RKO (cell line): ENCODE results near the gene GFPT1.
"Not testable (repeated sequence)": the region's sequence is repeated elsewhere in the genome, so short reads cannot be mapped to it uniquely, and the experiment has no call there.

Source experiments
- DNase-seq: peaks from one replicate; pipeline ENCODE4 v3.0.0-alpha.2; 2016; ENCODE audit warnings: low spot score

Gene GFPT1

DNA sequence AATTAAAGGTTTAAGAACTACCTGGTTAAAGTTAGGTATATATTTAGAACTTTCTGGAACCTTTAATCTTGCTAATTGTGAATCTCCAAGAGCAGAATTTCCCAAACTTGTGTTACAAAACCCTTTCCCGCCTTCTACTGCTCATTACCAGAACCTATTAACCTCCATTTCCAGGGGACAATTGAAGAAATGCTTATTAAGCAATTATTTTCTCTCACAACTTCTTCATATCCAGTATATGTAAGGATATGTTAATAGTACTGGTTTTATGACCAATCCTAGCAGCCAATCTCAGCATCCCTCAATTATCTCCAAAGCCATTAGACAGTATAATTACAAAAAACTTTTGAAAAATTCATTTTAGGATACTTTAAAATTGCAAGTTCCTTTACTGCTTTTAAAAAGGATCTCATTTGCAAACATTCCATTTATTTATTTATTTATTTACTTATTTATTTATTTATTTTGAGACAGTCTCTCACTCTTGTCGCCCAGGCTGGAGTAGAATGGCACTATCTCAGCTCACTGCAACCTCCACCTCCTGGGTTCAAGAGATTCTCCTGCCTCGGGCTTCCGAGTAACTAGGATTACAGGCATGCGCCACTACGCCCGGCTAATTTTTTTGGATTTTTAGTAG, 3.7 kb downstream of the GFPT1 start:
- DNase-seq: no peak

DNA sequence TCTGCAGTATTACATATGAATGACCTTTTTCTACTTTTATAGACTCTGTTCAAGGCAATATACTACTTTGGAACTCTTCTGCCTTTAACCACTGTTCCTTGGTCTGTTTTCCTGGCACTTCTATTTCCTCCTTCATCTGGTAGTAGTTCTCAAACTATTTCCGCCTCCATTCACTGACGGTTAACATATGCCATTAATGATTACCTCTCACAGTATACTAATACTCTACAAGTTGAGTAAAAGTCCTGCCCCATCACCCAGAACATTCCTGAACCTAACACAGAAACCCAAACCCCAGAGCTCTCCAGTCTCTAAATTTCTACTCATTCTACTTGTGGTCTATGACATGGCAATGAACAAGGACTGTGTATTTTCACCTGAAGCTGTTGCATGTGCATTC, 4.5 kb downstream of the GFPT1 start:
- DNase-seq: no peak

DNA sequence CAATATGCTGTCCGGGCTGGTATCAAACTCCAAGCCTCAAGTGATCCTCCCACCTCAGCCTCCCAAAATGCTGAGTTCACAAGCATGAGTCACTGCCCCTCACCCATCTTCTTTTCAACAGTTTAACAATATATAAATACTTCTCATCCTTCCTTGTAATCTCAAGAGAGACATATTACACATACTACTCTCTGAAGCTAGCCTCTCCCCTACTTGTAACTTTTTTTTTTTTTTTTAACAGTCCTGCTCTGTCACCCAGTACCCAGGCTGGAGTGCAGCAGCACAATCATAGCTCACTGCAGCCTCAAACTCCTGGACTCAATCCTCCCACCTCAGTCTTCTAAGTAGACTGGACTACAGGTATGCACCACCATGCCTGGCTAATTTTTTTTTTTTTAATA, 5.7 kb downstream of the GFPT1 start:
- DNase-seq: no peak

DNA sequence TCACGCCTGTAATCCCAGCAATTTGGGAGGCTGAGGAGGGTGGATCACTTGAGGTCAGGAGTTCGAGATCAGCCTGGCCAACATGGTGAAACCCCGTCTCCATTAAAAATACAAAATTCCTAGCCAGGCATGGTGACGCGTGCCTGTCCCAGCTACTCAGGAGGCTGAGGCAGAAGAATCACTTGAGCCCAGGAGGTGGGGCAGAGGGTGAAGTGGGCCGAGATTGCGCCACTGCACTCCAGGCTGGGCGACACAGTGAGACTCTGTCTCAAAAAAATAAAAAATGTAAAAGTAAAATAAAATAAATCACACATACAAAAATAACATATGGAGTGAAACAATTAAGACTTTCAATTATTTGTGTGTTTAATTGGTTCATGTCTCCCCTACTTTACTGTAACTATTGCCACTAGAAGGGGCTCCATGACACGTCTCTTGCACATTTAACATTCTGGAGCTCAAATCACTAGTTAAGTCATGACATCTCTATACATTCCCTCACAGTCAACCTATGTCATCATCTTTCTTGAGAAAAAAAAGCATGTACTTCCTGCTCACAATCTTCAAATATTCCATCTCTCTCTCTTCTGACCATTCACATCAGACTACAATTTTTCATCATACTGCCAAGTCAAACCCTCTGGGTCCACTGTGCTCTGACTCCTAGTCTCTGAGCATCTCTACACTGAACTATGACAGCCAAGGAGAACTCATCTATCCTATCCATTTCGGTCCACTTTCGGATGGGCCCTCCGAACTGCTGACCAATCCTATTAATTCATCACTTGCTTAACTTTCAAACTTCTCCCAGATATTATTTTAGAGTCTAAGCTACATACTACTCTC, 6.7 kb downstream of the GFPT1 start:
- DNase-seq: peak; percentile 25

DNA sequence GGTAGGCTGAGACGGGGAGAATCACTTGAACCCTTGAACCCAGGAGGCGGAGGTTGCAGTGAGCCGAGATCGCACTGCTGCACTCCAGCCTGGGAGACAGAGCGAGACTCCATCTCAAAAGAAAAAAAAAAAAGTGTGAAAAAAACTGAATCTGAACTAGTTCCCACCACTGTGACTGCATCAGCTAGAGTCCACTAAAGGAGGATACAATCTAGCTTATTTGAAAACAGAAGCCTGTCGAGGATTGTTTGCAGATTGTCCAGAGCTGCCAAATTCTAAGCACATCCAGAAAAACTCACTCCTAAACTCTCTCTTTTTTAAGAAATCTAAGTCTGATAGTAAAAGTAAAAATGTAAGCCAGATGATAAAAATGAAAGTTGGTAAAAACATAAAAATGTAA, 10.6 kb downstream of the GFPT1 start:
- no peak for DNase-seq

DNA sequence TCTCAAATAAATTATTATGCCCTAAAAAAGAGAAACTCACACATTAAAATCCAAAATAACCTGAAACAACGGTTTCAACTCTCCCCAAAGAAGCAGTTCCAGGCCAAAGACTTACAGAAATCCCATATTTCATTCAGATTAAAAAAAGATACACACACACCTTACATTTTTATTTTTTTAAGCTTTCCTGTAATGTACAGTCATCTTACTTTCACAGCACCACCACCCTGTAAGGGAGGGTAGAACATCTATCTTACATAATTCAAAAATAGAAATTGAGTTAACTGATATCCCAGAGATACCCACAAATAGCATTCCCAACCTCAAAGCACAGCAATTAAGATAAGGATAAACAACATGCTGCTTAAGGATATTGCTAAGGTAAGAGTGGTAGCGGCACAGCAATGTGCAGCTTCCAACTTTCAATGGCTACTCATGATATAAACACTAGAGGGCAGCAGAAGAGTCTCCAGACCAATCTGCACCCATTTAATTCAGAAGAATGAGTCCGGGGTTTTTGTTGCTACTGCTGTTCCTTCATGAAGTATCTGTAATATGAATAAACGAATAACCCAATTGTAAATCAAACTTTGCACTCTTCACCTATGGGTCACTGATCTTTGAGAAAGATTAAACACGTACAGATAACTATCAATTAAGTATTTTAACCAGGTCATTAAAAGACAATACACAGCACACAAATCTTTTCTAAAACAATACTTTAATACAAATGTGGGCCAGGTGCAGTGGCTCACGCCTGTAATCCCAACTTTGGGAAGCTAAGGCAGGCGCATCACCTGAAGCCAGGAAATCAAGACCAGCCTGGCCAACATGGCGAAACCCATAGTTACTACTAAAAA, 11.3 kb downstream of the GFPT1 start:
- peak; percentile 30 for DNase-seq

DNA sequence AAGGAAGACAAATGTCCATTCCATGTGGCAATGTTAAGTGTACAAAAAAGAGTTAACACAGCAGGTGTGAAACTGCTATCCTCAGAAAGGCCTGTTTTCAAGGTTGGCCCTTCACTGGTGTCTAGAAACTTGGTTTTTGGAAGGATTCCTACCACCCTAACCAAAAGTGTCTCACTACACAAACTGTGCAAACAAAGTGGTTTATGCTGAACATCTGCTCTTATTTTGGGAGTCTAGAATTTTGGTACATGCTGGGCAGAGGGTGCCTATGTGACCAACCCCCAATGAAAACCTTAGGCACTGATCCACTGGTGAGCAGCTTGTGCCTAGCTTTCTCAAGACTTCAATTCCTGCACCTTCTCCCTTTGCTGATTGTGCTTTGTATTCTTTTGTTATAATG, 14.3 kb downstream of the GFPT1 start:
- no peak for DNase-seq

DNA sequence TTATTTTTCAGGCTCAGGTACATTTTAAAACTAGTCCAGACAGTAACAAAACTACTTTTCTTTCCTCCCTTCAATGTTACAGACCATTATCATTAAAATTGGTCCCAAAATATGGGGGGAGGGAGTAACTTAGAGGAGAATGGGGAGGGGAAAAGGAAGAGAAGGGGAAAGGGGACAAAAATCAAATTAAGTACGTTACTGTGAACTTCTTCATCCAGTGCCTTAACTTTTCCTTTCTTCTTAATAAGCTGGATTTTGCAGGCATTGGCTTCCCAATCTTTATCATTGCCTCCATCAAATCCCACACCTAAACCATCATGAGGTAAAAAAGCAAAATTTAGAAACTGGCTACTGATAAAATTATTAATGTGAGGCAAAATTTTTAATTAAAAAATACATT, 17.2 kb downstream of the GFPT1 start:
- no peak for DNase-seq

DNA sequence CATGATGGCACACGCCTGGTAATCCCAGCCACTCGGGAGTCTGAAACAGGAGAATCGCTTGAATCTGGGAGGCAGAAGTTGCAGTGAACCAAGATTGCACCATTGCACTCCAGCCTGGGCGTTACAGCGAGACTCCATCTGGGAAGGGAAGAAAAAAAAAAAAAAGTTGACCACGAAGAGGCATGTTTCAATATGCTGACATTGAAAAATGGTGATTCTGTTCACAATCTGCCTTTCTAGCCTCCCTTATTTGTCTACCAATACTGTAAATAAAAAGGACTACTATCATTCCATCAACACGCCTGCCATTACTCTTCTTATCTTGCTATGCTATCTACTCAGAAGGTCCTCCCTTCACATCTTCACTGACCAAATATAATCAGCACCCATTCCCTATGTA, 18.4 kb downstream of the GFPT1 start:
- DNase-seq: no peak

DNA sequence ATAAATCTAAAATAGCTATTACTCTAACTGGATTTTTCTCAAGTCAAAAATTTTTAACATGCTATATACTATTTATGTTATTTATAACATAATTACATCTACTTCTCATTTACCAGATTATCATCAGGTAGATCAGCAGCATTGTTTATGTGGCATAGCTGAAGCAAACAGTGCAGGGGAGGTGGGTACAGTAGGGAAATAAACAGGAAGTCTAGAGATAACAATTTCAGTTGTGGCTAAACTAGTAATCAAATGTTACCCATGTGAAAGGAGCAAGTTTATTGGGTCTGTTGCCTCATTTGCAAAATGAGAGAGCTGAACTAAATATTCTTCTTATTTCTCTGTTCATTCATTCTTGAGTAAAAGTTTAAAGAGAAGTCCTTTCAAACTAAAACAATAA, 27.7 kb downstream of the GFPT1 start:
- DNase-seq: no peak

DNA sequence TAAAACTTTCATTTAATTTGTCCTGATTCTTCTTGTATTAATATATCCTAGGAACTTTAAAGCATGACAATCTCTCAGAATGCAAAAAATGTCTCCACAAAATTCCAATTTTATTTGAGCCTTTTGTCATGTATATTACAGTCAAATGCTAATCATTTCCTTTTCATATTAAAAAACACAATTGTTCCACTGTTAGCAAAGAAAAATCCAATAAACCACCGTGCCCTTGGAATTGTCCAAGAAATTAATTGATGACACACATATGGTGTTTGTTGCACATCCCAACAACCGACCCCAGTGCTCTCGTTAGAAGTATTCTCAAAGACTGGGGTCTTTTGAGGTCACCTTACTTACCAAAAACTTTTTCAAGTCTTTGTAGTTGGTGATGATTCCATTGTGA, 28.1 kb downstream of the GFPT1 start:
- DNase-seq: no peak

DNA sequence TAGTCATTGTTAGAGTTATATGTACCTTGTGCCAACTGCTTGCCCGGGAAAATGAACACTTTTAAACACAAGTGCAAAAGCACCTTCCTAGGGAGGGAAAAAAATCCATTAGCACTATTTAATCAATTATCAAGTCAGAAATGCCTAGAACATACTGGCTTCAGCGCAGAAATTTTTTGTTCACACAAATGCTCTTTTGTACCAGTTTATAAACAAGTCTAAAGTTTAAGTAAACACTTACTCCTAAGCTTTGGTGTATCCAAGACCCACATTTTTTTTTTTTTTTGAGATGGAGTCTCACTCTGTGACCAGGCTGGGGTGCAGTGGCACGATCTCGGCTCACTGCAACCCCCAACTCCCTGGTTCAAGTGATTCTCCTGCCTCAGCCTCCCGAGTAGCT, 30.6 kb downstream of the GFPT1 start:
- DNase-seq: no peak

DNA sequence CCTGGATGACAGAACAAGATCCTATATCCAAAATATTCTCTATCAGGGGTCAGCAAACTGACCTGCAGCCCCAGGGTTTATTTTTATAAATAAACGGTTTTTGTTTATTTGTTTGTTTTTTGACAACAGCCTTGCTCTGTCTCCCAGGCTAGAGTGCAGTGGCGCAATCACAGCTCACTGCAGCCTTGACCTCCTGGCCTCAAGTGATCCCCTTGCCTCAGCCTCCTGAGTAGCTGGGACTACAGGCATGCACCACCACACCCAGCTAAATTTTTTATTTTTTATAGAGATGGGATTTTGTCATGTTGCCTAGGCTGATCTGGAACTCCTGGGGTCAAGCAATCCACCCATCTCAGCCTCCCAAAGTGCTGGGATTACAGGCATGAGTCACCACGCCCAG, 32.1 kb downstream of the GFPT1 start:
- DNase-seq: not testable (repeated sequence)

DNA sequence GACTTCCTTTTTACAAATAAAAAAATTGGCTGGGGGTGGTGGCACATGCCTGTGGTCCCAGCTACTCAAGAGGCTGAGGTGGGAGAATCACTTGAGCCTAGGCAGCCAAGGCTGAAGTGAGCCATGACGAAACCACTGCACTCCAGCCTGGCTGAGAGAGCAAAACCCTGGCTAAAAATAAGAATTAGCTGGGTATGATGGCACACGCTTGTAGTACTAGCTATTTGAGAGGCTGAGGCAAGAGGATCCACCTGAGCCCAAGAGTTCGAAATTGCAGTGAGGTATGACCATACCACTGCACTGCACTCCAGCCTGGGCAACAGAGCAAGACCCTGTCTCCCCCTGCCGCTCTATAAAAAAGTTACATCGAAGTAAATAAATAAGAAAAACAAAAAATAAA, 33.7 kb downstream of the GFPT1 start:
- no peak for DNase-seq

DNA sequence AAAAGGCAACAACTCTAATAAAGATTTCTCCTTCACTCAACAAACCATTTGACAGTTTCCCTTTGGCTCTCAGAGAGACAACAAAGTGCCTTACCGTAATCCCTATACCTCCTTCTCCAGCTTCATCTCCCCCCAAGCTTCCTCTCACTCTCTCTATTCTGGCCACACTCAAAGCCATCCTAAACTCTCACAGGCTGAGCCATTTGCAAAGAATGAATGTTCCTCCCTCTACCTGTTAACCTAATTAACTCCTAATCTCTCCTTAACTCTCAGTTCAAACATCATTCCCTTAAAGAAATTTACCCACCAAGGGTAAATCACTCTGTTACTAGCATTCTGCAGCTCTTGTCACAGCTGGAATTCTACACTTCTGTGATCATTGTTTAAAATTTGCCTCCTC, 38.2 kb downstream of the GFPT1 start:
- DNase-seq: no peak

DNA sequence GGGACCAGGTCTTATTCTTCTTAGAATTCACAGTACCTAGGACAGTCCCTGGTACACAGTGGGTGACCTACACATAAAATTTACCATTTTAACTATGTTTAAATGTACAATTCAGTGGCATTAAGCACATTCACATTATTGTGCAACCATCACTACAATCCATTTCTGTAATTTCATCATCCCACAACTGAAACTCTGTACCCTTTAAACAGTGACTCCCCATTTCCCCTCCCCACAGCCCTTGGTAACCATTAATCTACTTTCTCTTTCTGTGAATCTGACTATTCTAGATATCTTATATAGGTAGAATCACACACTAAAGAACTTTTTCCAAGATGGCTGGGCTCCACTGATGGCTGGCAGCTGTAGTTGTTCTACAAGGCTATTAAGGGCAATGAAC, 41.6 kb downstream of the GFPT1 start:
- no peak for DNase-seq

DNA sequence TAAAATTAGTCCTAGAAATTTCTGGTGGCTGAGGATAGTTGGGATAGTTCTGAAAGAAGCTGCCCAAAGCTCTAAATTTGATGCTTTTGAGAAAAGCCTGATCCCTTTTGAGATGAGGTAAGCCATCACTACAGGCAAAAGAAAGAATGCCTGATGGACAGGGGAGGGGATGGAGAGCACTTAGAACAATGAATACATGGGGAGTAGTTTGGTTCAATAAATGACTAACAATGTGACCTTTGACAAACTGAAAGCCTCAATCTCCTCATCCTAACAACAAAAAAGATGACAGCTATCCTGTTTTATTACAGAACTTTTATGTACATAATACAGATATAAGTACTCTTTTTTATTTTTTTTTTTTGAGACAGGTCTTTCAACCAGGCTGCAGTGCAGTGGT, 42.7 kb downstream of the GFPT1 start:
- DNase-seq: no peak

DNA sequence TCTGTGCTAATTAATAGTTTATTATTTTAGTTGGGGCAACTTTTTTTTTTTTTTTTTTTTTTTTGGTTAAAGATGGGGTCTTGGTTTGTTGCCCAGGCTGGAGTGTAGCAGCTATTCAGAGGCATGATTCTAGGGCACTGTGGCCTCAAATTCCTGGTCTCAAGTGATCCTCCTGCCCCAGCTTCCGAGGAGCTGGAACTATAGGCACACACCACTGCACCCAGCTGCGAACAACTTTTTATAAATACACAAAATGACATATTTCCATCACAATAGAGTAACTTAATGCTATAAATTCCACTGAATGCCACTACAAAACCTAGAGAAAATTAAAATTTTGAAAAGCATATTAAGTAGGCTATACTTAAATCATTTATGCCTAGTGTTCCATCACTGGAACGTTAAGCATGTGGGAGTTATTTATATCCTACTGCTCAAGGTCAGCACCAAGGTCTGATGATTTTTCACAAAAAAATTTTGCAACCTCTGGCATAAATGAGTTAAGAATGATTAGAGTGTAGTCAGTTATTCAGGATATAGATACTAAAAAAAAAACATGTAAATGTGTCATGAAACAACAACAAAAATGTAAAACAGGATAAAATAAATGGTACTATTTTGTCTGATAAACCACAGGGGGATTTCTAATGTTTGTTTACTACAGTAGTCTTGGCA, 46.8 kb downstream of the GFPT1 start:
- no peak for DNase-seq

DNA sequence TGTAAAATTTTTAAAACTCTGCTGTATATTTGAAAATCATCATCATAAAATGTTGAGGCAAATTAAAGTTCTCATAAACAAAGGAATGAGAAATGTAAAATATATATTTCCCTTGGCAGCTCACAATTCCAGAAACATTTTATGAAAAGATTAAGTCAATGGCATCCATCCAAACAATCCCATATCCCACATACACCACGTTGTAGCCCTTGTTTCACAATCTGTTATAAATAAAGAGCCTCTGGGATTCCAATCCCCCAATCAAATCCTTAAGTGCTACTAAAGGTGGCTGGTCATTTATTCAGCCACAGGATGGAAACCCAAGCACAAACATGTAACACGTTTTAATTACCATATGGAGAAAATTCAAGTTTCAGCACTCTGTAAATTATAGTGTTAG, 51.7 kb downstream of the GFPT1 start:
- DNase-seq: no peak

DNA sequence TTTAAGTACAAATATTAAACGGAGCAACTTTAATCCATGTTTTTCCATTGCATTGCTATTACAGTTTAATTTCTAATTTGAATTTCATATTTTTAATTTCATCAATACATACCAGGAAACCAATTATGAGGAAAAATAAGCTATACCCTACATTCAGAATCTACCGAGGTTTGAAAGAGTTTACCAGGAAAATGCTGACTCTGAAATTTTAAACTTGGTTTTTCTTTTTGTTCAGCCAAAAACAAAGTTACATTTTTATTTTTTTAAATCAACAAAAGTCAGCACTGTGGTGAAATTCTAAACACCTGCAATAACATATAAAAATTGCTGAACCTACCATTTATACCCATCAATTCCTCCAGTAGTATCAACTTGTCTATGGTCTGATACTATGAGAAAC, 53.7 kb downstream of the GFPT1 start:
- no peak for DNase-seq

DNA sequence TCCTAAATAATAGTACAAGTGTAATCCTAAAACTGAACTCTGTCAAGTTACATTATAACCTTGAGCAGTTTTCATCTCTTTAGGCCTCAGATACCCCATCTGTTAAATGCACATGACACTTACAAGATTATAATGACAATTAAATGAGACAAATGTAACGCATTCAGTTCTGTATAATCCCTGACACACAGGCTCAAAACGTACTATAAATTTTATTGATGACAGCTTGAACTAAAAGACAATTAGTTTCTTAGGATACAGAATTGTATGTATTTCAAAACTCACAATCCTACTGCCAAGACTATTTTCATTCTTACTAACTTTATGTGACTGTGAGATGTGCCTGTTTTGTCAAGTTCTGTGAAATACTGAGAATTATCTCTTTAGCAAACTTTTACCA, 56.2 kb downstream of the GFPT1 start:
- no peak for DNase-seq

DNA sequence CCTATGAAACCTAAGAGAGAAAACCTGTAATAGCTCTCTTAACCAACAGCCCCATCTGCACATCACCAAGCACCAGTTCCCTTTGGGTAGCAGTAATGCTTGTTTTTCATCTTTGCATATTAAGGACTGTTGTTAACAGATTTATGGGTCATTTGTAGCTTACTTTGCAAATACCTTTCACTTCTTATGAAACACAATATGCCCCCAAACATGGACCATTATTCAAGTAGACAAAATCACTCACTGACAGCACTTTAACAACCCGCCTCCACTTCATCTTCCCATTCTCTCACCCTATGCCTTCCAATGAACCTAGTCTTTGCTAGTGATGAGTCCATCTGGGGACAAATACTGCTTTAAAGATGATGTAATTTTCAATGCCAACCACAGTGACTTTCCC, 64.4 kb downstream of the GFPT1 start:
- DNase-seq: no peak
